22Rv1 (cell line): ENCODE measurements around the gene RNF44.

Source experiments
- H3K27ac ChIP-seq: fragments of 450-650 bp; 2 replicates; pipeline ENCODE4 v1.5.1; 2017
- ZFX ChIP-seq: fragments of 450-650 bp; IDR thresholded peaks from 2 replicates; pipeline ENCODE4 v1.6.1; 2017; ENCODE audit warnings: antibody characterized with exemption, borderline replicate concordance
- TF ChIP-seq, protein P1 (sequence below): fragments of 450-650 bp; IDR thresholded peaks from 2 replicates; pipeline ENCODE4 v1.5.1; 2017; ENCODE audit warnings: mild to moderate bottlenecking

The RNF44 gene

DNA sequence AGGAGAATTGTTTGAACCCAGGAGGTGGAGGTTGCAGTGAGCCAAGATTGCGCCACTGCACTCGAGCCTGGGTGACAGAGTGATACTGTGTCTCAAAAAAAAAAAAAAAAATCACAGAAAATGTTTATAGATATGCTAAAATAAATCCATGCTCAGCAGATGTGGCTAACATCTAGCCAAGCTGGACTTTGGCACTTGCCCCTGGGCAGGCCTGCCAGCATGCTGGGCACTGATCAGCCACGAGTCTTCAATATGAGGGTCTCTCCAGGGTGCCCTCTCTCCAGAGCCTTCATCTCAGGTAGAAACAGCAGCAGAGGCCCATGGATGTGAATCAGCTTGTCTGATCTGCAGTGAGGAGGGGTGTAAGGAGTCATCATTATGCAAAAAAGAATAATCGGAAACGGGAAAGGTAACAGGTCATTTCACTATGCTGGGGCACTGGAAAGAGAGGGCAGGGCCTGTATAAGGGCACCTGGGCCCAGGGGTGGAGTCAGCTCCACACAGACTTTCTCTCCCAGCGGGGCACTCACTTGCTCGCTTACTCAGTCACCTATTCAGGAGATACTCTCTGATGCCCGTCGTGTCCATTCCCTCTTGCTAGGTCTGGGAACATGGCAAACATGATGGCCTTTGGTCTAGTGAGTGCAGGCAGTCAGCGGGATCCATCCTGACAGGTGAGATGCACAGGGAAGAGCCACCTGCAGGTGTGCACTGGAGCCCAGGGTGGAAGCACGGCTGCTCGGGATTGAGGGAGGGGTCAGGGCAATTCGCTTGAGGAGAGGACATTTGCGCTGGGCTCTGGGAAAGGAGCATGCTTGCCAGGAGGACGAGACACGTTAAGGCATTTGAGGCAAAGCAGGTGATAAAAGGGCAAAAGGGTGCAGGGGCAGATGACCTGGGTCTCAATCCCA is 17.1 kb downstream of the RNF44 start:
- no peak for TF ChIP-seq ZFX
- no peak overlapping the region for H3K27ac ChIP-seq

DNA sequence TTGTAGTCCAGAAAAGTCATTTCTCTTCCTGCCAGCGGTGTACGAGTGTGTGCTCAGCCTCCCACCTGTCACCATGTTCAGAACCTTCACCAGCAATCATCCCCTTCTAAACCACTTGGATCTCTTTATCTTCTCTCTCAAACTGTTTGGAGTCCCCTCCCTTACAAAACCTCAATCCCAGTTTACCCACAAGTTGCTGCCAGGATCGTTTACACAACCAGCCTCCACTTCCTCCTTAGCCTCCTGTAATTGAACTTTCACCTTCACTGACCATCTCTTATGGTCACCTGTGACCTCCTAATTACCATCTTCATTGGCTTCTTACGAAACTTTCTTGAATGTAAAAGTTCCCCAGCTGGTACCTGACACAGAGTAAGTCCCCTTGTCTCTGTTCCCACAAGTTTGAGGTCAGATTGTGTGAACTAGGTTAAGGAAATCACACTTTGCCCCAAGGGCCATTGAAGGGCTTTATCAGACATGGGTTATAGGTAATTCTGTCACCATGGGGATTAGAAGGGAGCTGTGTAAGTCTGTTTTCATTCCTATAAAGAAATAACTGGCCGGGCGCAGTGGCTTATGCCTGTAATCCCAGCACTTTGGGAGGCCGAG is 20.0 kb downstream of the RNF44 start:
- no peak for TF ChIP-seq ZFX
- TF ChIP-seq, protein P1, sequence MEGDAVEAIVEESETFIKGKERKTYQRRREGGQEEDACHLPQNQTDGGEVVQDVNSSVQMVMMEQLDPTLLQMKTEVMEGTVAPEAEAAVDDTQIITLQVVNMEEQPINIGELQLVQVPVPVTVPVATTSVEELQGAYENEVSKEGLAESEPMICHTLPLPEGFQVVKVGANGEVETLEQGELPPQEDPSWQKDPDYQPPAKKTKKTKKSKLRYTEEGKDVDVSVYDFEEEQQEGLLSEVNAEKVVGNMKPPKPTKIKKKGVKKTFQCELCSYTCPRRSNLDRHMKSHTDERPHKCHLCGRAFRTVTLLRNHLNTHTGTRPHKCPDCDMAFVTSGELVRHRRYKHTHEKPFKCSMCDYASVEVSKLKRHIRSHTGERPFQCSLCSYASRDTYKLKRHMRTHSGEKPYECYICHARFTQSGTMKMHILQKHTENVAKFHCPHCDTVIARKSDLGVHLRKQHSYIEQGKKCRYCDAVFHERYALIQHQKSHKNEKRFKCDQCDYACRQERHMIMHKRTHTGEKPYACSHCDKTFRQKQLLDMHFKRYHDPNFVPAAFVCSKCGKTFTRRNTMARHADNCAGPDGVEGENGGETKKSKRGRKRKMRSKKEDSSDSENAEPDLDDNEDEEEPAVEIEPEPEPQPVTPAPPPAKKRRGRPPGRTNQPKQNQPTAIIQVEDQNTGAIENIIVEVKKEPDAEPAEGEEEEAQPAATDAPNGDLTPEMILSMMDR: no peak
- H3K27ac ChIP-seq: no peak overlapping the region

DNA sequence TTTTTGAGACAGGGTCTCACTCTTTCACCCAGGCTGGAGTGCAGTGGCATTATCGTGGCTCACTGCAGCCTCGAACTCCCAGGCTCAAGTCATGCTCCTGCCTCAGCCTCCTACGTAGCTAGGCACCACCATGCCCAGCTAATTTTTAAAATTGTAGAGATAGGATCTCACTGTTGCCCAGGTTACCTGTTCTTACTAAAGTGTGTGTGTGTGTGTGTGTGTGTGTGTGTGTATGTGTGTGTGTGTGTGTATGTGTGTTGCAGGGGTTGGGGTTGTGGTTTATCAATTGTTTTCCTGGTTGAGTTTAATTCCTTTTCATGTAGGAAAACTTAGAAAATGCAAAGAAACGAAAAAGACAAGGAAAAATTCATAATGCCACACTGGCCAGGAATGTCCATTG is 21.8 kb downstream of the RNF44 start:
- TF ChIP-seq, protein P1: no peak
- no peak for TF ChIP-seq ZFX
- no peak overlapping the region for H3K27ac ChIP-seq

DNA sequence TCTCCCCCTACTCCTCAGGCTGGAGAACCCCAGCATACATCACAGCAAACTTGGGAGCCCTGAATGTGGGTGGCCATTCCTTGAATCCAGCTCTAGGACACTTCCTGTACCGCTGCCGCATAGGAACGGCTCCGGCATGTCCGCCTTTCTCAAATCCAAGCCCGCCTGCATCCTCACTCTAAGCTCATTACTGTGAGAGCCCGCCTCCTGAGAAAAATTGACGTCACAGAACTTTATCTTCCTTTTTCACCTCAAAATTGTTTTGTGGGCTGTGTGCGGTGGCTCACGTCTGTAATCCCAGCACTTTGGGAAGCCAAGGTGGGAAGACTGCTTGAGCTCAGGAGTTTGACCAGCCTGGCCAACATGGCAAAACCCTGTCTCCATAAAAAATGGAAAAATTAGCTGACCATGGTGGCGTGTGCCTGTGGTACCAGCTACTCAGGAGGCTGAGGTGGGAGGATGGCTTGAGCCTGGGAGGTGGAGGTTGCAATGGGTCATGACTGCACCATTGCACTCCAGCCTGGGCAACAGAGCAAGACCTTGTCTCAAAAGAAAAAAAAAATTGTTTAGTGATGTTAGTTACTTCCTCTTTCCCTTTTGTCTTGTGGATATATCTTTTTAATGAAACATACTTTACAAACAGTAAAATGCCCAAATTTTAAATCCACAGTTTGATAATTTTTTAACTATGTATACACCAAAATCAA is 22.8 kb downstream of the RNF44 start:
- H3K27ac ChIP-seq: no peak overlapping the region
- TF ChIP-seq, protein P1: no peak
- no peak for TF ChIP-seq ZFX

DNA sequence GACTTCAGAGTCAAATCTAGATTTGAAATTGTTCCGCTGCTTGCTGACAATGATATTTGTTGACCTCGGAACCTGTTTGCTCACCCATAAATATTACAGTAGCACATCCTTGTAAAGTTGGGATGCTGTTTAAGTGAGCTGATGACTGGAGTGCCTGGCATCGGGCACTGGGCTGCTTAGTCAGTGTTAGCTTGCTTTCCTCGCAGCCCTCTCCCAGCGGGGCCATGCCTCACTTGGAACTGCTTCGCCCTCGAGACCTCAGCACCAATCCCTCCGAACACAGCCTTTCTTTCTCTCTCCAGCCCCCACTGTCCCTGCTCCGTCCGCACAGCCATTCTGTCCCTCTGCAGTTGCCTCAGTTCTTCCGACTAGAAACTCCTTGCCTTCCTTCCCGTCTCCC is 23.4 kb downstream of the RNF44 start:
- no peak for TF ChIP-seq ZFX
- TF ChIP-seq, protein P1: no peak
- H3K27ac ChIP-seq: no peak overlapping the region

DNA sequence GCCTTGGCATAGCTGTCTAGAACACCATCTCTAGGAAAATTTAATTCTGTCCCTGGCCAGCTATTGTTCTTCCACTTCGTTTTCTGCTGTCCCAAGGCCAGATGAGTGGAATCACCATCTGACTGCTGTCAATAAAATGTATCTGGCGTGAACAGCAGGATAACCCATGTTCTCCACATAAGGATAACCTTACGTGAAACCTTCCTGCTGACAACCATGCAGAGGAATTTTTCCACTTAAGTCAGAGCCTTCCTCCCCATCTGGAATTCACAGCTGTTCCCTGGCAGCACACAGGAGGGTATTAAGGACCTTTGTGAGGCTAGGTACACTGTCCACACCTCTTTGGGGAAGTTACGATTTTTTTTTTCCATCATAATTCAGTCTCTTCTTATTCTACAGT is 28.6 kb downstream of the RNF44 start:
- no peak overlapping the region for H3K27ac ChIP-seq
- no peak for TF ChIP-seq ZFX
- TF ChIP-seq, protein P1: no peak

DNA sequence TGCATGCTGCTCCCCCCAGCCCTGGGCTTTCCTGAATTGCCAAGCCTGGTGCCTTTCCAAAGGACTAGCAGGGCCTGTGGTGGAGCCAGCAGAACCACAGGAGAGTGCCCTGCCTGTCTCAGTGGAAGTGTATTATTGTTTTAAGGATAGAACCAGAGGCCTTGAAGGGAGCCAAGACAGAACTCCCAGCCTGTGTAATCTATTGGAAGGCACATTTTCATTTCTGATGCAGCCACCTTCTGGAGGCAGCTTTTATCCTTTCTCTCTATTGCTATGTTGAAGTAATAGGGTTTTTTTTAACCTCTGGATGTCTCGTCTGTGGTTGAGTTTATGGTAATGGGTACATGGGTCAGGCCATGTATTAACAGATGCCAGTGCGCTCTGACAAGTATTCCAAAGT is 29.3 kb downstream of the RNF44 start:
- no peak overlapping the region for H3K27ac ChIP-seq
- TF ChIP-seq ZFX: no peak
- TF ChIP-seq, protein P1: no peak
